ENCODE results near the gene STAT3.

The STAT3 gene

DNA sequence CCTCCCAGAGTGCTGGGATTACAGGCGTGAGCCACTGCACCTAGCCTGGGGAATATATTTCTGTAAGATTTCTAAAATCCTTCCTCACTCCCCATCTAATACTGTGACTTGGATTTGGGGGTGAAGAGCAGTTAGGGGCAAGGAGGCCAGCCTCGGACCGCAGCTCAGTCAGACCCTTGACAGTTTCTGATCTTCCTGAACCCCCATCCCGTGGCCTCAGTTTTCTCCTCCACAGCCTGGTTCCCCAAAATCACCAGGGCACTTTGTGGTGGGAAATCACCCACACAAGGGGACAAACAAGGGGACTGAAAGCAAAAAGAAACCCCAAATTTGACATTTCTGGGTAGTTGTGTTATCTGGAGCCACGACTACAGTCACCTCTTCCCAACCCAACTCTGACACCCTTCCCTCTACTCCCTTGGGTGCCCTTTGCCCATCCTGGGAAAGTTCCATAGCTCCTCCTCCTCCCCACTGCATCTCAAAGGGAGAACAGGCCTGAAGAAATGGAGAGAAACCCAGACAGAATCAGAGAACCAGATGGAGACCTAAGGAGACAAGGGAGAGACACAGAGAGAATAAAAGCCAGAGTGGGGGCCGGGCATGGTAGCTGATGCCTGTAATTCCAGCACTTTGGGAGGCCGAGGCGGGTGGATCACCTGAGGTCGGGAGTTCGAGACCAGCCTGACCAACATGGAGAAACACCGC lies 102.7 kb downstream of the STAT3 start:
- peaks cover 10% of the 10 kb centered on the region for H3K4me1 ChIP-seq (ENCODE audit: insufficient read depth, low read length)
- no peak overlapping the region for H3K9ac ChIP-seq (ENCODE audit: low read depth, low read length)
- H3K9me3 ChIP-seq (ENCODE audit: control insufficient read depth, insufficient read depth, low read length) = no peaks in the 10 kb centered on the region
- no peaks in the 10 kb centered on the region for H3K36me3 ChIP-seq (ENCODE audit: insufficient read depth, low read length)

DNA sequence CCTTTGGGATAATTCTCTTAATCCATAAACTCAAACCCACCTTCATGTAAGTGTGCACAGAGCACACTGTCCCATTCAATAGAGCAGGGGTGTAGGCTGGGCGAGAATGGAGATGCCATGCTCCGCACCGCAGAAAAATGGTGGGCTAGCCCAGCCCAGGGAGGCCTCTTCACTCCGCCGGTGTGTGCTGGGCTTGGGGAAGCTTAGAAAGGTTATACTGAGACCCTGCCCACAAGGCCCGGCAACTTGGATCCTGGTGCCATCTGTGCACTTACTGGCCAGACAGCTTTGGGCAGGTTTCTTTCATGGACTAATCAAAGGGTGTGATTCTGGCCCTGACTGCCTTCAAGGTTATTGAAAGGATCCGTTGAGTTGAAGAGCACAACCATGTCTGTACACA lies 103.7 kb downstream of the STAT3 start:
- Histone ChIP-seq H3K9ac (ENCODE audit: low read depth, low read length) (no peak overlapping the region), H3K36me3 (ENCODE audit: insufficient read depth, low read length) (no peaks in the 10 kb centered on the region), H3K4me1 (ENCODE audit: insufficient read depth, low read length) (peaks cover 9% of the 10 kb centered on the region), H3K9me3 (ENCODE audit: control insufficient read depth, insufficient read depth, low read length) (no peaks in the 10 kb centered on the region)

DNA sequence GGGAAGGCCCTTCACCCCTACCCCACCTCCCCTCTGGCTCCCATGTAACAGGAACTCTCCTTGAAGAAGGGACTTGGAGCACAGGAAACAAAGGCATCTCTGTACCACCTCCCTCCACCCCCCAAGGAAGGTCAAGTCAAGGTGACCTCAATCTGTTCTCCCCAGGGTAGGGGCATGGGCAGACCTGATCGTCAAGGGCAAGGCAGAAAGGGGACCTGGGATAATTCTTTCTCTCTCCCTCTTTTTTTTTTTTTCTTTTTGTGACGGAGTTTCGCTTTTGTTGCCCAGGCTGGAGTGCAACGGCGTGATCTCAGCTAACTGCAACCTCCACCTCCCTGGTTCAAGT lies 104.2 kb downstream of the STAT3 start:
- H3K36me3 ChIP-seq (ENCODE audit: insufficient read depth, low read length) = no peaks in the 10 kb centered on the region
- no peaks in the 10 kb centered on the region for H3K9me3 ChIP-seq (ENCODE audit: control insufficient read depth, insufficient read depth, low read length)
- peaks cover 7% of the 10 kb centered on the region for H3K4me1 ChIP-seq (ENCODE audit: insufficient read depth, low read length)
- H3K9ac ChIP-seq (ENCODE audit: low read depth, low read length) = no peak overlapping the region

DNA sequence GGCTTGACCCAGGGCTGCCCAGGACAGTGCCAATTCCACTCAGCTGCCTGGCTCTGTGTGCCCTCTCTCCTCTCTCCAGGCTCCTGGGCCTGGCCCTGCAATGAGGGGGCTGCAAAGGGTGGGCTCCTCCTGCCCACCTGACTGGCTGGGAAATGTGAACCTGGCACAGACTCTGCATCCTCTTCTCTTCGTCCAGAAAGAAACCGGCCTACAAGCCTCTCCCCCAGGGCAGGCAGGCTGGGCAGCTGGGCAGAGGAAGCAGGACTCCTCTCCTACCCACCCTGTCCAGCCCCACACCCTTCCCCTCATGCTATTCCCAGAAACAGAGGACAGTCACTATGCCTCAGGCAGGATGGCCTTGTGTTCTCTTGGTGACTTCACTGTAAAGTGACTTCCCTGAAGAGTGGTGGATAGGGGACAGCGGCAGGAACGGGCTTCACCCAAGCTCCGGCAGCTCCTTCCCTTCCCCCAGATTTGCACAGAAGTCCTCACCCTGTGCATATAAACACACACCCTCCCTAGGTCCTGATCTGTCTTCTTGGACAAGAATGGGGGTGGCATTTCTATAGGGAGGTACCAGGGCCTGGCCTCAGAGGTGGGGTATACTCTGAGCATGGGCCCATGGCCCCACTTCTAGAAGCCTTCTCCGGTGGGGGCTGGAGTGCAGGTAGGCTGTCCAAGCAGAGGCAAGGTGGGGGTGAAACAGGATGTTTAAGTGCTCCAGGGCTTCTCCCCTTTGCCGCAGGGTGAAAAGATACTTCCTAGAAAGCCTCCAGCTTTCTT lies 104.8 kb downstream of the STAT3 start:
- peaks cover 7% of the 10 kb centered on the region for H3K4me1 ChIP-seq (ENCODE audit: insufficient read depth, low read length)
- H3K36me3 ChIP-seq (ENCODE audit: insufficient read depth, low read length) = no peaks in the 10 kb centered on the region
- H3K9me3 ChIP-seq (ENCODE audit: control insufficient read depth, insufficient read depth, low read length) = no peaks in the 10 kb centered on the region
- no peak overlapping the region for H3K9ac ChIP-seq (ENCODE audit: low read depth, low read length)

DNA sequence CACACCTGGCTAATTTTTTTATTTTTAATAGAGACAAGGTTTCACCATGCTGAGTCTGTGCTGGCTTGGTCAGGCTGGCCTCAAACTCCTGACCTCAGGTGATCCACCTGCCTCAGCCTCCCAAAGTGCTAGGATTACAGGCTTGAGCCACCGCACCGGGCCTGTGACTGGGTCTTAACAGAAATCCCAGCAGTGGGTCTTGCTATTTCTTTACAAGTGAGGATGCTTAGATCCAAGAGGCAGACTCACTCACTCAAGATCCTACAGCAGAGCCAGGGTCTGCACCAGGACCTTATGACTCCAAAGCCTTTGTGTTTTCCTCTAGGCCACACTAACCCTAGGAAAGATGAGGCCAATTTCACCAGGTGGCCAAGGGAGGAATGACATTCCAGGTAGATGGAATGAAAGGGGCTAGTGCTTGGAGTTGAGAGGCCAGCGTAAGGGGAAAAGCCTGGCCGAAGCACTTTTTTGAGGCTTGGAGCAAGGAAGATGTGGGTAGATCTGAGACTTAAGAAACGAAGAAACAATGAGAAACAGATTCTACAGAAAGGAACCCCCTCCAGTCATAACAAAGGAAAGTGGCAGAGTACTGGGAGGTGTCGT lies 105.7 kb downstream of the STAT3 start:
- H3K36me3 ChIP-seq (ENCODE audit: insufficient read depth, low read length) = no peaks in the 10 kb centered on the region
- H3K4me1 ChIP-seq (ENCODE audit: insufficient read depth, low read length) = peaks cover 4% of the 10 kb centered on the region
- no peaks in the 10 kb centered on the region for H3K9me3 ChIP-seq (ENCODE audit: control insufficient read depth, insufficient read depth, low read length)
- H3K9ac ChIP-seq (ENCODE audit: low read depth, low read length) = no peak overlapping the region

DNA sequence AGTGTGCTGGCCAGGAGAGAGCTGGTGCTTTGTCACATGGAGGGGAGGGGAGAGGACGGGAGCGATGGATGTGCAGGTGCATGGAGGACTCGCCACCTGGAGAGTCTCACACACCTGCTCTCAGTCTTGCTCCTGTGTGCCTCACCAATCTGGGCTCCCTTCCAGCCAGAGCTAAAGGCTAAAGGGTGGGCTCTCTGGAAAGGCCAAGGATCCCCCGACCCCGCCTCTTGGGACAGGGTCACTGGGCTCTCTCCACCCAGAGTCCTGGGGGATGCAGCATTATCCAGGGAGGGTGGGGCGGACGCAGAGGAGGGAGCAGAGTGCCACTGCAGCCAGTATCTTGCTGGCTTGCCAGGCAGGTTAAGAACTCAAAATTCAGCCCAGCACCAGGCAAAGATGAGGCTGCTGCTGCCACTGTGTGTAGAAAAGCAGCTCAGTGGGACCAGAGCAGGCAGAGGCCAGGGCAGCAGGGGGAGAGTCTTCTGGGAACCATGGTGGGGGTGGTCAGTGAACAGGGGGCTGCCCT lies 106.6 kb downstream of the STAT3 start:
- H3K36me3 ChIP-seq (ENCODE audit: insufficient read depth, low read length) = no peaks in the 10 kb centered on the region
- H3K4me1 ChIP-seq (ENCODE audit: insufficient read depth, low read length) = no peaks in the 10 kb centered on the region; the same call in 1 of the 2 replicates
- no peak overlapping the region for H3K9ac ChIP-seq (ENCODE audit: low read depth, low read length)
- H3K9me3 ChIP-seq (ENCODE audit: control insufficient read depth, insufficient read depth, low read length) = no peaks in the 10 kb centered on the region

DNA sequence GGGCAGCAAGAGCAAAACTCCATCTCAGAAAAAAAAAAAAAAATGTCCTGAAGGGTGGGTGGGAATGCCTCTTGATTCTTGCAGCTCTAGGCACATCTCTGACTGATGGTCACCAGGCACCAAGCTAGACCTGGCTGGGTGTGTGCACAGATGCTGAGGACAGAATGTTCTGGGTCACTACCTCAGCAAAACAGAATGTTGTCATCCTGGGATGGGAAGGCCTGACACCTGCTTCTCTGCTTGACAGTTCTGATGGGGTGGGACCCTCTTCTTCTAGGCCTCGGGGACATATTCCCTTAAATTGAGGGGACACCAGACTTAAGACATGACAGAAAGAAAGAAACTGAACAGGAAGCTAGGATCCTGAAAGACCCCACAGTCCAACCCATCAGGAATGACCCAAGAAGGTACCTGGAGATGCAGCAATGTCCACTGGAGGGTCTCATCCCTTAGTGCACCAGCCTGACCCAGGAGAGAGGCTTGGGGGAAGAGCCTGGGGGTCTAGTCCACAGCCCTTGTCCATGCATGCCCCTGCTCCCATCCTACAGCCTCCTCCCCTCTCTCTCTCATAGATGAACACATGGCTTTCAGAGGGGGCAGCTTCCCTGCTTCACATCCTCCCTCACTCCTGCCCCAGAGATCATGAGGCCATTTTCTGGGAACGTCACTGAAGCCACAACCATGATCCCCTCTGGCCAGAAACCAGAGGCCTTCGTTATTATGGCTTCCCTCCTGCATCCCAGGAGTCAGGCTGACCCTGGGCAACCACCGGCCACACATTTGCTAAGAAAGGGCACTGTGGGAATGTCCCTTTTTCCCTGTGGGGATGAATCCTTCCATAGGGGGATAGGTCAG lies 108.2 kb downstream of the STAT3 start:
- Histone ChIP-seq H3K9me3 (ENCODE audit: control insufficient read depth, insufficient read depth, low read length) (no peaks in the 10 kb centered on the region), H3K4me1 (ENCODE audit: insufficient read depth, low read length) (no peaks in the 10 kb centered on the region; the same call in 1 of the 2 replicates), H3K9ac (ENCODE audit: low read depth, low read length) (no peak overlapping the region), H3K36me3 (ENCODE audit: insufficient read depth, low read length) (no peaks in the 10 kb centered on the region)

DNA sequence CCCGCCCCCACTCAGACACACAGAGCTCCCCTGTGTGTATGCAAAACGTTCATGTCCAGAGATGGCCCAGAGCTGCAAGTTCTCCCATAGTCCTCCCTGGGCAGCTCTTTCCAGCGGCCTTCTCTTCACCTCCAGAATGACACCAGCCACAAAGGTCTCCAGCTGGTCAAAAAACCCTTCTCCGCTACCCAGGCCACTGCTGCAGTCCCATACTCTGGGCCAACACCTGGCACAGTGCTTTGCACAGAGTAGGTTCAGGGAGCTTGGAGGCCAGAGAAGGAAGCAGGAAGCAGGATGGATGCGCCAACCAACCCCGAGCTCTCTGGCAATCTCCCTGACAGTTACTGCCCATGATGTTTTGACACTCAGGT lies 110.9 kb downstream of the STAT3 start:
- no peaks in the 10 kb centered on the region for H3K9me3 ChIP-seq (ENCODE audit: control insufficient read depth, insufficient read depth, low read length)
- no peaks in the 10 kb centered on the region for H3K36me3 ChIP-seq (ENCODE audit: insufficient read depth, low read length)
- H3K4me1 ChIP-seq (ENCODE audit: insufficient read depth, low read length) = peaks cover 19% of the 10 kb centered on the region
- H3K9ac ChIP-seq (ENCODE audit: low read depth, low read length) = no peak overlapping the region; the same call in 1 of the 2 replicates

DNA sequence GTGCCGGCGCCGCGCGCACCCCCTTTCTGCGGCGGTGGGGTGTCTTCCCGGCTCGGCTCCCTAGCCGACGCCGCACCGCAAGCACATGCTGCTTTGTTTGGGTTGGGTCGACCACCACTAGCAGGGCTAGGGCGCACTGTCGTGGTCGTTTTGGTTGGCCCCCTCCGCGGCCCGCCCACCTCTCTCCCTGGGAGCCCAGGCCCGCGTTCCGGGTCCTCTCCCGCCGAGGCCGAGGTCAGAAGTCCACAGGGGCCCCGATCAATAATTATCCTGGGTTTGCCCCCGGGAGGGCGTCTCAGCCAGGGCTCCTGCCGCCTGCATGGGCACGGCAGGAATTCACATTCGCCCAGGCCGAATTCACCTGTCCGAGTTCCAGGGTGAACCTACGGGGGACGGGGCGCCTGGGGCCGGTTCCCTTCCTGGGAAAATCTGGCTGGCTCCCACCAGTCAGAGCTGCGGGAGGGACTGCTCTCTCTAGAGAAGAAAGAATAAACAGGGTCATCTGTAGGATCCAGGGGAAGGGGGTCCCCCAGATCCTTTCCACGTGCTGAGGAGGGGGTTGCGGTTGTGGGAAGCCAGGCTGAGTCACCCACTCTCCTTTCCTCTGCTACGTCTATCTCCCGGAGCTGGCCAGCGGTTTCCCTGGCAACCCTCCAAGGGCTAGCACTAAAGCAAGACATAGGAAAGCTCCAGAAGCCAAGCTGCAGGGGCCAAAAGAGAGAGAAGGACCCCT lies 111.5 kb downstream of the STAT3 start:
- Histone ChIP-seq H3K4me1 (ENCODE audit: insufficient read depth, low read length) (peaks cover 24% of the 10 kb centered on the region), H3K36me3 (ENCODE audit: insufficient read depth, low read length) (no peaks in the 10 kb centered on the region), H3K9ac (ENCODE audit: low read depth, low read length) (peak overlapping the region; percentile 94), H3K9me3 (ENCODE audit: control insufficient read depth, insufficient read depth, low read length) (no peaks in the 10 kb centered on the region)

DNA sequence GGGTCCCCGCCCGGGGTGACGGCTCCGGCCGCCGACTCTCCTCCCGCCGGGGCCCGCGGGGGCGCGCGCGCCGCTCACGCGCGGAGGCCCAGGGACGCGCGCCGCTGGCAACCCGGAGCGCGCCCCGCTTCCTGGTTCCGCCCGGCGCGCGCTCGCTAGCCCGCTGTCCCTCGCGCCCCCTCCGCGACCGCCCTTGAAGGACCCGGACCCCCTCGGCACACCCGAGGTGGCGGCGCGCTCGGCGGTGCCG lies 112.0 kb downstream of the STAT3 start, which contains the start of gene STAT5B:
Gene STAT5B (minus strand): TSS at position 33 of the 250 bp plus-strand sequence. CDS start 44,264 bp downstream, outside the sequence.
- H3K36me3 ChIP-seq (ENCODE audit: insufficient read depth, low read length) = no peaks in the 10 kb centered on the region
- peak within 1 kb of the TSS; percentile 94 for H3K9ac ChIP-seq (ENCODE audit: low read depth, low read length)
- no peaks in the 10 kb centered on the region for H3K9me3 ChIP-seq (ENCODE audit: control insufficient read depth, insufficient read depth, low read length)
- peaks cover 25% of the 10 kb centered on the region for H3K4me1 ChIP-seq (ENCODE audit: insufficient read depth, low read length)

DNA sequence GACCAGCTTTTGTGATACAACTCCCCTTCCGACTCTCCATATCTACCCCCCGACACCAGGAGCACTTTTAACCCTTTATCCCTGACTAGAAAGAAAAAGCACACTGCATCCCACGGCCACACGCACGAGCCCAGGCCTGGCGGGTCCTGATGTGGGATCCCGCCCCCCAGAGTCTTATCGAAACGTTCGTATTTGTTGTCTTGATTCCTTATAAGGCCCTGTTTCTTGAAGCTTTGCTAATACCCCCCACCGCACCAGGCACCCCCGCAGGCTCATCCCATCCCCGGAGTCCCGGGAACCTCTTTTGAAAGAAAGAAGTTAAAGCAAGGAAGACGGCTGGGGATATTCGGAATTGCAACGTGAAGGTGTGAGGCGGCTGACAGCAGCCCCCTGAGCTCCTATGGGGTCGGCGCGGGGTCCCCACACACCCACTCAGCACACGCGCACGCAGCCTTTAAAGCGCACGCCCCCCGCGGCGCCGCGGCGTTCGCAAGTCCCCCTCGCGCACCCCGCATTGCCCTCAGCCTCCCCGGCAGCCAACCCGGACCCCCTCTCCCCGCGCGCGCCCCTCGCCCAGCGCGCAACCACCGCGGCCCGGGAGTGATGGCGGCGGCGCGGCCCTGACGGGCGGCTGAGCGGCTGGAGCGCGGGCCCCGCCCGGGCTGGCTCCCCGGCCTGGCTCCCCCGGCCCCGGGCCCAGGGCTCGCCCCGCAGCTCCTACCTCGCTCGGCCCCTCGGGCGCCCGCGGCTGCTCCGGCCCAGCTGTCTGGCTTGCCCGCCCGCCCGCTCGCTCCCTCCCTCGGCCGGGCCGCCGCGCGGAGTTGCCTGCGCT lies 112.5 kb downstream of the STAT3 start:
- no peaks in the 10 kb centered on the region for H3K9me3 ChIP-seq (ENCODE audit: control insufficient read depth, insufficient read depth, low read length)
- peaks cover 25% of the 10 kb centered on the region for H3K4me1 ChIP-seq (ENCODE audit: insufficient read depth, low read length)
- H3K36me3 ChIP-seq (ENCODE audit: insufficient read depth, low read length) = no peaks in the 10 kb centered on the region
- peak overlapping the region; percentile 94 for H3K9ac ChIP-seq (ENCODE audit: low read depth, low read length)

DNA sequence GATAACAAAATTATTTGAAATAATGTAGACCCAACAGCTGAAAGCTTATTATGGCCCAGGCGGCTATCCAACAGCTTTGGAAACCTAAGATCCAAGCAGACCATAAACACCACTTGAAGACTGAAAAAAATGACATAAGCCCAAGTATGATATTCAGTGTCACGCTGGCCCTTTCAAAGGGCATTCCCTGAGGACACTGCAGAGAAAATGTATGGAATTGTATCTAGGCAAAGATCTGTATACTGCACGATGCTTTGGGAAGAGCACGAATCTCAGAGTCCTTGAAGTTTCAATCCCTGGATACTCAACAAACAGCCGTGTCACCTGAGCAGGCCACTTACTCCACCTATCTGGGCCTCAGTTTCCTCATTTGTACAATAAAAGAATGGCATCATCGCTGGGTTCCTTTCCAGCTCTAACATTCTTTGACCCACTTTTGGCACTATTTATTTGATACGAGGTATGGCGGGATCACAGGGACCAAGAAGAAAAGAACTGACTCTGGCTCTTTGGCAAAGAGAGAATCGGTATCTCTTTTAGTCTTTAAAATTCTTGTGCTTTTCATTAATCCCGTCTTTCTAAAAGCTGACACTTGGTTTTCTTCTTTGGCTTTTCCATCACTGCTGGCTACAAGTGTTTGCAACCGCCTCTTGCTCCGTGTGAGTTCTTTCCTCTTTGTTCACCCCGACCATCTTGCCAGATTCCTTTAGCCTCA lies 113.3 kb downstream of the STAT3 start:
- Histone ChIP-seq H3K4me1 (ENCODE audit: insufficient read depth, low read length) (peaks cover 25% of the 10 kb centered on the region), H3K36me3 (ENCODE audit: insufficient read depth, low read length) (no peaks in the 10 kb centered on the region), H3K9me3 (ENCODE audit: control insufficient read depth, insufficient read depth, low read length) (no peaks in the 10 kb centered on the region), H3K9ac (ENCODE audit: low read depth, low read length) (peak overlapping the region; percentile 94)

DNA sequence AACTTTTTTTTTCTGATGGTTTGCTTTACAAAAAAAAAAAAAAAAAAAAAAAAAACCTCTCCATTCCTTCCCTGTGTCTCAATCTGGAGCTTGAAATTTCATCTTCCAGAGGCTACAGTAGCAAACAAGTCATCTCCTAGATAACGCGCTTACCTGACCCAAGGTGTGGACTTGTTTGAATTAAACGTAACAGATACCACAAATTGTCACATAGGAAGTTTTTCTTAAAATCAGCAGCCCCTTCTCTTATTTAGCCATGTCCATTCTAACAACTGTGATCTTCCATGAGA lies 114.0 kb downstream of the STAT3 start:
- Histone ChIP-seq H3K9ac (ENCODE audit: low read depth, low read length) (no peak overlapping the region), H3K9me3 (ENCODE audit: control insufficient read depth, insufficient read depth, low read length) (no peaks in the 10 kb centered on the region), H3K36me3 (ENCODE audit: insufficient read depth, low read length) (no peaks in the 10 kb centered on the region), H3K4me1 (ENCODE audit: insufficient read depth, low read length) (peaks cover 25% of the 10 kb centered on the region)
